ENCODE measurements around the gene ZMYND11.

ZMYND11 gene

DNA sequence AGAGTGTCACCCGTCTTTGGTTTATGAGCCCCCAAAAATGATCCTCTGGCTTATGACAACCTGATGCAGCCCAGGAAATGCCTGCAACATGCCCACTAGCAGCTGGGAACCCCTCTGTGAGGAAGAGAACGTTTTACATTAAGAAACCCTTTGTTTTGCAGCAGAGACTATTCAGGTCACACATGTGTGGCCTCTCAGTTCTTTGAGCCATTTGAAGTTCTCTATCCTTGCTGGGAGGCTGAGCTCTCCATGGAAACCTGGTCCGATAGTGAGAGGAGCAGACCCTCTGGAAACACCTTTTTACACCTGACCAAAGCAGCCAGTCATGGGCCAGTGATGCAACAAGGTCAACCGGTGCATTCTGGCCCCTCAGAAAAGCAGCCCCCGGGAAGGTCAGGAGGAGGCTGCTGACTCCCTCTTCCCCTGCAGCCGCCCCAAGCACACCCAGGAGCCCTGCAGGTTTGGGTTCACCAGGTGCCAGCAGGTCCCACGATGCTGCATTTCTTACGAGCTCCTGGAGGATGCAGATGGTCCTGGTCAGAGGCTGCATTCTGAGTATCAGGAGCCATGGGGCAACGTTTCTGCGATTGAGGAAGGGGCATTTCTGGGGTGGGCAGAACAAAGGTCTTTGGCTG lies 134.3 kb downstream of the ZMYND11 start:
- TF ChIP-seq PRDM2 (tag by site-specific recombination; IDR thresholded peaks at IDR 0.05; ENCODE audit: borderline replicate concordance): no peak
- no peak for TF ChIP-seq ZNF624 (tag by site-specific recombination; IDR thresholded peaks at IDR 0.05)
- no peak for TF ChIP-seq ZNF350 (tag by site-specific recombination; IDR thresholded peaks at IDR 0.05)
- no peak for TF ChIP-seq ZNF473 (tag by site-specific recombination; IDR thresholded peaks at IDR 0.05)
- TF ChIP-seq ZBTB44 (tag by site-specific recombination; IDR thresholded peaks at IDR 0.05): no peak
- no peak for TF ChIP-seq ZNF112 (tag by site-specific recombination; IDR thresholded peaks at IDR 0.05)
- TF ChIP-seq, protein P1, sequence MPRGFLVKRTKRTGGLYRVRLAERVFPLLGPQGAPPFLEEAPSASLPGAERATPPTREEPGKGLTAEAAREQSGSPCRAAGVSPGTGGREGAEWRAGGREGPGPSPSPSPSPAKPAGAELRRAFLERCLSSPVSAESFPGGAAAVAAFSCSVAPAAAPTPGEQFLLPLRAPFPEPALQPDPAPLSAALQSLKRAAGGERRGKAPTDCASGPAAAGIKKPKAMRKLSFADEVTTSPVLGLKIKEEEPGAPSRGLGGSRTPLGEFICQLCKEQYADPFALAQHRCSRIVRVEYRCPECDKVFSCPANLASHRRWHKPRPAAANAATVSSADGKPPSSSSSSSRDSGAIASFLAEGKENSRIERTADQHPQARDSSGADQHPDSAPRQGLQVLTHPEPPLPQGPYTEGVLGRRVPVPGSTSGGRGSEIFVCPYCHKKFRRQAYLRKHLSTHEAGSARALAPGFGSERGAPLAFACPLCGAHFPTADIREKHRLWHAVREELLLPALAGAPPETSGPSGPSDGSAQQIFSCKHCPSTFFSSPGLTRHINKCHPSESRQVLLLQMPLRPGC (tag by site-specific recombination; IDR thresholded peaks at IDR 0.05): no peak
- no peak for TF ChIP-seq ZNF677 (tag by site-specific recombination; IDR thresholded peaks at IDR 0.05)
- TF ChIP-seq ZXDB (tag by site-specific recombination; IDR thresholded peaks at IDR 0.05): no peak
- TF ChIP-seq ZNF555 (tag by site-specific recombination; conservative IDR thresholded peaks at IDR 0.05): no peak
- no peak for TF ChIP-seq ZNF658 (tag by site-specific recombination; IDR thresholded peaks at IDR 0.05)
- no peak for TF ChIP-seq ZNF391 (tag by site-specific recombination; IDR thresholded peaks at IDR 0.05; ENCODE audit: borderline replicate concordance, low read depth)
- TF ChIP-seq ZNF423 (tag by site-specific recombination; IDR thresholded peaks at IDR 0.05): no peak
- TF ChIP-seq TRIM28 (IDR thresholded peaks at IDR 0.05; ENCODE audit: borderline replicate concordance, low read length): no peak
- TF ChIP-seq MEIS1 (CRISPR knock-in tag; IDR thresholded peaks at IDR 0.05; ENCODE audit: borderline replicate concordance): no peak
- TF ChIP-seq GLIS2 (tag by site-specific recombination; IDR thresholded peaks at IDR 0.05): no peak
- TF ChIP-seq, protein P2, sequence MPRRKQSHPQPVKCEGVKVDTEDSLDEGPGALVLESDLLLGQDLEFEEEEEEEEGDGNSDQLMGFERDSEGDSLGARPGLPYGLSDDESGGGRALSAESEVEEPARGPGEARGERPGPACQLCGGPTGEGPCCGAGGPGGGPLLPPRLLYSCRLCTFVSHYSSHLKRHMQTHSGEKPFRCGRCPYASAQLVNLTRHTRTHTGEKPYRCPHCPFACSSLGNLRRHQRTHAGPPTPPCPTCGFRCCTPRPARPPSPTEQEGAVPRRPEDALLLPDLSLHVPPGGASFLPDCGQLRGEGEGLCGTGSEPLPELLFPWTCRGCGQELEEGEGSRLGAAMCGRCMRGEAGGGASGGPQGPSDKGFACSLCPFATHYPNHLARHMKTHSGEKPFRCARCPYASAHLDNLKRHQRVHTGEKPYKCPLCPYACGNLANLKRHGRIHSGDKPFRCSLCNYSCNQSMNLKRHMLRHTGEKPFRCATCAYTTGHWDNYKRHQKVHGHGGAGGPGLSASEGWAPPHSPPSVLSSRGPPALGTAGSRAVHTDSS (tag by site-specific recombination; IDR thresholded peaks at IDR 0.05): no peak
- no peak for TF ChIP-seq ZNF214 (tag by site-specific recombination; IDR thresholded peaks at IDR 0.05; ENCODE audit: borderline replicate concordance)
- no peak for TF ChIP-seq ZNF707 (tag by site-specific recombination; IDR thresholded peaks at IDR 0.05)
- no peak for TF ChIP-seq ZNF48 (tag by site-specific recombination; IDR thresholded peaks at IDR 0.05)
- Histone ChIP-seq H3K27ac (ENCODE audit: extremely low read depth, low read depth, low read length) (no peak overlapping the region), H3K9me3 (ENCODE audit: control insufficient read depth, insufficient read depth, low read depth, low read length) (no peaks in the 10 kb centered on the region), H3K4me1 (ENCODE audit: control insufficient read depth, insufficient read depth, low read length) (peaks cover 7% of the 10 kb centered on the region; the same call in 1 of the 2 replicates), H3K36me3 (ENCODE audit: control insufficient read depth in 2 of 2, insufficient read depth in 1 of 2, low read length in 2 of 2) (peaks cover 0 to 4% of the 10 kb centered on the region in 2 experiments; a peak in 1 of 3 replicates), H3K4me3 (ENCODE audit: low read depth, low read length) (no peak overlapping the region)
- ChIA-PET CTCF (no interaction called here), POLR2A (no interaction called here)
